H1 (cell line): ENCODE measurements around the gene NR1I3. TPM values are rescaled to one million over a fixed set of nuclear protein-coding genes. Genes with fewer than 3 reads are reported as not detected.

Experiments used
- CTCF ChIA-PET: fragments of 300-600 bp; sonication (Branson Sonifier 250); formaldehyde crosslinking; loops from one replicate; lab custom pipeline; 2021; ENCODE audit not compliant: partially characterized antibody; lab: Charles Lee
- POLR2A ChIA-PET: fragments of 300-600 bp; sonication (Branson Sonifier 250); formaldehyde crosslinking; loops from one replicate; lab custom pipeline; 2021; ENCODE audit warnings: inconsistent platforms; ENCODE audit not compliant: partially characterized antibody; lab: Charles Lee
- DNase-seq, 2 experiments: peaks; one replicate each; pipeline versions ENCODE4 v3.0.0 to v3.0.0-alpha.2; 2010 to 2022; ENCODE audit warnings: low spot score in 2 of 2, low read depth in 1 of 2, mixed read lengths in 1 of 2
- FAIRE-seq: peaks from 2 replicates; lab custom pipeline; 2011; peaks lifted over from hg19 to GRCh38; lab: Jason Lieb, UNC
- H2AFZ ChIP-seq: 2 replicates; pipeline ENCODE4 v1.8.1; 2012; ENCODE audit warnings: low read length, inconsistent platforms
- H2AK5ac ChIP-seq: 2 replicates; pipeline ENCODE4 v1.6.1; 2013; ENCODE audit warnings: low read depth, low read length
- H2BK120ac ChIP-seq: replicated peaks from 2 replicates; pipeline ENCODE3; 2013; ENCODE audit warnings: low read depth, low read length, inconsistent platforms
- H2BK12ac ChIP-seq: 2 replicates; pipeline ENCODE4 v1.6.1; 2013; ENCODE audit warnings: low read depth, low read length
- H2BK15ac ChIP-seq: 2 replicates; pipeline ENCODE4 v1.6.1; 2013; ENCODE audit warnings: low read length
- H2BK20ac ChIP-seq: 2 replicates; pipeline ENCODE4 v1.6.1; 2013; ENCODE audit warnings: low read length
- H2BK5ac ChIP-seq: 2 replicates; pipeline ENCODE4 v1.6.1; 2013; ENCODE audit warnings: low read depth, low read length
- H3K14ac ChIP-seq: 2 replicates; pipeline ENCODE4 v1.6.1; 2013; ENCODE audit warnings: inconsistent platforms; ENCODE audit not compliant: insufficient read length
- H3K18ac ChIP-seq: 2 replicates; pipeline ENCODE4 v1.6.1; 2013; ENCODE audit warnings: low read length; ENCODE audit errors: extremely low read depth
- H3K23ac ChIP-seq: 2 replicates; pipeline ENCODE4 v1.6.1; 2013; ENCODE audit warnings: inconsistent platforms; ENCODE audit not compliant: insufficient read length
- H3K23me2 ChIP-seq: 2 replicates; pipeline ENCODE4 v1.6.1; 2013; ENCODE audit warnings: low read depth, low read length
- H3K27ac ChIP-seq: 2 replicates; pipeline ENCODE4 v1.6.1; 2011; ENCODE audit warnings: low read depth, low read length, inconsistent platforms
- H3K27me3 ChIP-seq, 4 experiments: replicated peaks in 1 of 4; 1 replicate in 1 of 4; 2 replicates in 3 of 4; pipeline versions ENCODE4 v1.6.1 to v1.8.1; 2011 to 2013; ENCODE audit warnings: low read length in 3 of 4, mild to moderate bottlenecking in 3 of 4, inconsistent platforms in 2 of 4, mixed read lengths in 2 of 4, moderate library complexity in 1 of 4; ENCODE audit not compliant: control insufficient read depth in 3 of 4, insufficient read depth in 3 of 4; ENCODE audit errors: extremely low read depth in 1 of 4
- H3K36me3 ChIP-seq, 4 experiments: 2 replicates each; pipeline versions ENCODE4 v1.6.1 to v1.8.1; 2011 to 2013; ENCODE audit warnings: mild to moderate bottlenecking in 4 of 4, low read length in 3 of 4, moderate library complexity in 2 of 4, control low read depth in 1 of 4, inconsistent platforms in 1 of 4; ENCODE audit not compliant: insufficient read depth in 4 of 4, control insufficient read depth in 2 of 4
- H3K4ac ChIP-seq: replicated peaks from 2 replicates; pipeline ENCODE3; 2013; ENCODE audit warnings: low read length, low read depth, mixed read lengths, inconsistent platforms; ENCODE audit not compliant: insufficient read length
- H3K4me1 ChIP-seq, 4 experiments: replicated peaks in 1 of 4; 1 replicate in 1 of 4; 2 replicates in 3 of 4; pipeline versions ENCODE4 v1.6.1 to v1.8.1; 2011 to 2013; ENCODE audit warnings: low read length in 3 of 4, inconsistent platforms in 2 of 4, mixed read lengths in 1 of 4; ENCODE audit not compliant: insufficient read depth in 4 of 4, control insufficient read depth in 3 of 4
- H3K4me2 ChIP-seq, 2 experiments: 2 replicates each; pipeline versions ENCODE4 v1.6.1 to v1.8.1; 2011 to 2013; ENCODE audit warnings: low read depth in 2 of 2, low read length in 2 of 2, control low read depth in 1 of 2, inconsistent platforms in 1 of 2, mild to moderate bottlenecking in 1 of 2; ENCODE audit not compliant: insufficient read depth in 1 of 2
- H3K4me3 ChIP-seq, 4 experiments: fragments of 200-600, 300-600 bp in 1 of 4; sonication (generic), shearing (Covaris generic), sonication (Bioruptor Twin) in 1 of 4; 2 replicates each; pipeline versions ENCODE4 v1.5.1 to v1.8.1; 2011 to 2016; ENCODE audit warnings: low read length in 4 of 4, low read depth in 3 of 4, control low read depth in 2 of 4, inconsistent platforms in 2 of 4, mild to moderate bottlenecking in 2 of 4, mixed read lengths in 1 of 4, moderate library complexity in 1 of 4; ENCODE audit not compliant: insufficient read depth in 2 of 4; ENCODE audit errors: extremely low read depth in 1 of 4
- H3K56ac ChIP-seq: replicated peaks from 2 replicates; pipeline ENCODE3; 2013; ENCODE audit warnings: low read depth, mild to moderate bottlenecking, mixed read lengths, low read length, inconsistent platforms; ENCODE audit not compliant: insufficient read length
- H3K79me1 ChIP-seq: 2 replicates; pipeline ENCODE4 v1.6.1; 2013; ENCODE audit warnings: low read depth, low read length, control low read depth
- H3K79me2 ChIP-seq, 2 experiments: 2 replicates each; pipeline versions ENCODE4 v1.6.1 to v1.8.1; 2012 to 2013; ENCODE audit warnings: low read length in 2 of 2, mild to moderate bottlenecking in 2 of 2, inconsistent platforms in 1 of 2; ENCODE audit not compliant: insufficient read depth in 2 of 2, control insufficient read depth in 1 of 2
- H3K9ac ChIP-seq, 4 experiments: replicated peaks in 1 of 4; 1 replicate in 1 of 4; 2 replicates in 3 of 4; pipeline versions ENCODE4 v1.6.1 to v1.8.1; 2011 to 2013; ENCODE audit warnings: low read depth in 3 of 4, low read length in 3 of 4, control low read depth in 2 of 4, mild to moderate bottlenecking in 2 of 4, moderate library complexity in 2 of 4, inconsistent platforms in 1 of 4; ENCODE audit errors: extremely low read depth in 1 of 4
- H3K9me3 ChIP-seq, 2 experiments: 2 replicates each; pipeline versions ENCODE4 v1.6.1 to v1.8.1; 2012 to 2013; ENCODE audit warnings: mild to moderate bottlenecking in 2 of 2, moderate library complexity in 2 of 2, control low read depth in 1 of 2, inconsistent platforms in 1 of 2, low read depth in 1 of 2, low read length in 1 of 2, mixed read lengths in 1 of 2; ENCODE audit not compliant: insufficient read depth in 2 of 2
- H4K20me1 ChIP-seq, 2 experiments: replicated peaks in 1 of 2; 2 replicates each; pipeline versions ENCODE3 to v1.8.1; 2011 to 2013; ENCODE audit warnings: inconsistent platforms in 2 of 2, low read length in 2 of 2, mild to moderate bottlenecking in 1 of 2; ENCODE audit not compliant: insufficient read depth in 2 of 2, control insufficient read depth in 1 of 2
- H4K5ac ChIP-seq: 2 replicates; pipeline ENCODE4 v1.6.1; 2013; ENCODE audit warnings: low read length, low read depth, mixed read lengths, inconsistent platforms; ENCODE audit not compliant: insufficient read length
- H4K8ac ChIP-seq: 2 replicates; pipeline ENCODE4 v1.8.0; 2013; ENCODE audit warnings: mild to moderate bottlenecking, moderate library complexity, low read length, inconsistent platforms; ENCODE audit not compliant: insufficient read depth; ENCODE audit errors: extremely low read depth
- H4K91ac ChIP-seq: replicated peaks from 2 replicates; pipeline ENCODE3; 2013; ENCODE audit warnings: low read length, mixed read lengths, inconsistent platforms; ENCODE audit not compliant: insufficient read length
- CBX5 ChIP-seq: fragments of 300-800, 300-1000 bp; sonication (generic); IDR thresholded peaks from 2 replicates; pipeline ENCODE4 v1.7.1; 2016; ENCODE audit warnings: antibody characterized with exemption, low read length, low read depth
- EZH2 ChIP-seq: fragments of 200-600 bp; sonication (generic); IDR thresholded peaks from 2 replicates; pipeline ENCODE4 v1.7.1; 2012; ENCODE audit warnings: low read depth, mild to moderate bottlenecking, moderate library complexity, low read length, inconsistent platforms; ENCODE audit not compliant: severe bottlenecking
- JUND ChIP-seq: IDR thresholded peaks from 2 replicates; pipeline ENCODE4 v1.6.1; 2011; ENCODE audit warnings: mild to moderate bottlenecking, improper control_type of control experiment, low read length
- POLR2A ChIP-seq, 2 experiments: IDR thresholded peaks; 1 replicate in 1 of 2; 2 replicates in 1 of 2; pipeline ENCODE4 v1.6.1; 2011; ENCODE audit warnings: low read depth in 2 of 2, low read length in 2 of 2, mild to moderate bottlenecking in 2 of 2; ENCODE audit errors: control extremely low read depth in 1 of 2
- POU5F1 ChIP-seq: IDR thresholded peaks from 2 replicates; pipeline ENCODE4 v1.6.1; 2011; ENCODE audit warnings: low read depth, mild to moderate bottlenecking, low read length, moderate library complexity
- RBBP5 ChIP-seq: IDR thresholded peaks from 2 replicates; pipeline ENCODE4 v1.7.1; 2012; ENCODE audit warnings: low read depth, mild to moderate bottlenecking, inconsistent platforms, low read length, moderate library complexity, borderline replicate concordance
- SIX5 ChIP-seq: IDR thresholded peaks from 2 replicates; pipeline ENCODE4 v1.6.1; 2011; ENCODE audit warnings: mild to moderate bottlenecking, low read depth, low read length
- SP1 ChIP-seq: IDR thresholded peaks from 2 replicates; pipeline ENCODE4 v1.6.1; 2011; ENCODE audit warnings: low read depth, low read length
- TAF1 ChIP-seq: IDR thresholded peaks from 2 replicates; pipeline ENCODE4 v1.6.1; 2011; ENCODE audit warnings: mild to moderate bottlenecking, low read depth, low read length
- TBP ChIP-seq: IDR thresholded peaks from 2 replicates; pipeline ENCODE4 v1.6.1; 2011; ENCODE audit warnings: low read depth, low read length, improper control_type of control experiment
- WGBS, 2 experiments: shearing (Covaris generic) in 1 of 2; methylation state at CpG; one replicate each; pipeline versions ENCODE4 v1.1.6 to v1.1.7; 2013 to 2015; ENCODE audit warnings: low lambda C conversion rate in 2 of 2, mixed read lengths in 2 of 2, inconsistent platforms in 1 of 2, low coverage in 1 of 2, missing lambda C conversion rate in 1 of 2; ENCODE audit not compliant: insufficient replicate concordance in 2 of 2, insufficient coverage in 1 of 2, insufficient read length in 1 of 2; ENCODE audit errors: extremely low coverage in 1 of 2, missing lambda C conversion rate in 1 of 2; 5-methylcytosine and 5-hydroxymethylcytosine counted together
- polyA plus RNA-seq, 7 experiments: library from polyadenylated mRNA; depleted of rRNA in 3 of 7; stranded (reverse) in 5 of 7; unstranded in 2 of 7; fragments of >200 nt in 5 of 7; fragments of 200-250 nt in 2 of 7; gene quantifications; 1 replicate in 5 of 7; 2 replicates in 1 of 7; 4 replicates in 1 of 7; pipeline versions ENCODE4 v1.2.1 to v1.2.3, GENCODE V29; 2011 to 2013; ENCODE audit warnings: missing spikeins in 2 of 7, mixed read lengths in 2 of 7
- total RNA-seq: library from RNA; stranded (reverse); fragmentation: NEBNext Ultra II Directional; extraction: Animal tissue kit (Norgen Biotek cat#: 25700); gene quantifications from 2 replicates; pipeline ENCODE4 v1.2.1, GENCODE V29; 2021
- TF ChIP-seq, protein P1 (sequence below): IDR thresholded peaks from 2 replicates; pipeline ENCODE4 v1.6.1; 2012; ENCODE audit warnings: low read length, inconsistent platforms

NR1I3 gene
- total and polyA plus RNA-seq, 2 of the 8 experiments (the other 6 are each of a cell fraction or from before 2014, with no cell fraction given), result not detected

DNA sequence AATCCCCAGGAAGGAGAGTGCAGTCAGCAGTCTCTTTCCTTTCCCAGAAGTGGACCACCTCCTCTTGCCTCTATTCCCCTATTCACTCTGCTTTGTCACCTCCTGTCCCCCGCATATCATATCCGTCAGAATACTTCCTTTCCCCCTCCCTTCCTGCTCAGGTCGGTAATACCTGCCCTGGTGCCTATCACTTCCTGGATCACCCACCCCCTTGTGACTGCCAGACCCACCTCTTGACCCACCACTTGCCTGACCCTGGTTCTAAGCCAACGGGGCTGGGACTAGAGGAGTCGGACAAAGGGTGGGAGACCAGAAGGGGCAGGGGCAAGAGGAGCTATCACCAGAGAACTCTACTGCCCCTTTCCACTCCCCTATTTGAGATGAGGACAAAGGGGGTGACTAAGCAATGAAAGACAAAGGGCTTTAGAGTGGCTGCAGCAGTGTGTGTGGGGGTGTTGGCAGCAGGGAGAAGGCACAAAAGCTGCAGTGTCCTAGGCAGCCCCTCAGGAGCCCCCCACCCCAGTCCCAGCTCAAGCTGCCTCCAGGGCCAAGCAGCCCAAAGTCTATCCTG, 37.5 kb downstream of the NR1I3 start:
- Histone ChIP-seq H3K56ac (peak overlapping the region; percentile 0), H4K91ac (peak overlapping the region; percentile 91), H2BK5ac (peak overlapping the region; percentile 75), H3K27me3 (no peaks in the 10 kb centered on the region), H3K9ac (peak overlapping the region in 2 of 4 experiments; percentile 62 to 63; a peak in 3 of 7 replicates), H3K4me1 (peaks cover 23 to 54% (median 48%) of the 10 kb centered on the region in 4 experiments), H3K9me3 (no peaks in the 10 kb centered on the region), H3K79me2 (peaks cover 0 to 14% of the 10 kb centered on the region in 2 experiments; a peak in 2 of 4 replicates), H3K14ac (no peak overlapping the region), H2AFZ (no peak overlapping the region), H3K23ac (no peak overlapping the region), H3K79me1 (peaks cover 9% of the 10 kb centered on the region; the same call in 1 of the 2 replicates), H3K4ac (peak overlapping the region; percentile 0), H2BK20ac (peak overlapping the region; percentile 74), H2BK12ac (peak overlapping the region; percentile 99), H3K27ac (peak overlapping the region; percentile 94), H3K4me3 (peak overlapping the region in 2 of 4 experiments; percentile 19 to 96; a peak in 1 of 8 replicates), H4K20me1 (no peaks in the 10 kb centered on the region), H3K4me2 (peak overlapping the region; percentile 16 to 80), H3K36me3 (peaks cover 2 to 19% (median 3%) of the 10 kb centered on the region in 4 experiments; a peak in 4 of 8 replicates), H2BK120ac (peak overlapping the region; percentile 56), H4K8ac (peak overlapping the region; percentile 87; the same call in 1 of the 2 replicates), H2BK15ac (peak overlapping the region; percentile 90), H2AK5ac (peak overlapping the region; percentile 59; the same call in 1 of the 2 replicates), H4K5ac (peak overlapping the region; percentile 13), H3K18ac (peak overlapping the region; percentile 80), H3K23me2 (peaks cover 13% of the 10 kb centered on the region)
- peak; percentile 49; the same call in 1 of the 2 replicates for TF ChIP-seq SP1
- no peak for TF ChIP-seq SIX5
- TF ChIP-seq TAF1, result peak; percentile 17; the same call in 1 of the 2 replicates
- TF ChIP-seq POU5F1, result no peak
- TF ChIP-seq TBP, result 0 out of 2 replicates have a peak, but pooled peaks have one; percentile 13
- peak; percentile 52; the same call in 1 of the 2 replicates for TF ChIP-seq JUND
- TF ChIP-seq, protein P1, sequence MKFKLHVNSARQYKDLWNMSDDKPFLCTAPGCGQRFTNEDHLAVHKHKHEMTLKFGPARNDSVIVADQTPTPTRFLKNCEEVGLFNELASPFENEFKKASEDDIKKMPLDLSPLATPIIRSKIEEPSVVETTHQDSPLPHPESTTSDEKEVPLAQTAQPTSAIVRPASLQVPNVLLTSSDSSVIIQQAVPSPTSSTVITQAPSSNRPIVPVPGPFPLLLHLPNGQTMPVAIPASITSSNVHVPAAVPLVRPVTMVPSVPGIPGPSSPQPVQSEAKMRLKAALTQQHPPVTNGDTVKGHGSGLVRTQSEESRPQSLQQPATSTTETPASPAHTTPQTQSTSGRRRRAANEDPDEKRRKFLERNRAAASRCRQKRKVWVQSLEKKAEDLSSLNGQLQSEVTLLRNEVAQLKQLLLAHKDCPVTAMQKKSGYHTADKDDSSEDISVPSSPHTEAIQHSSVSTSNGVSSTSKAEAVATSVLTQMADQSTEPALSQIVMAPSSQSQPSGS, result no peak
- TF ChIP-seq POLR2A (IDR thresholded peaks at IDR 0.05; ENCODE audit: control extremely low read depth in 1 of 2, low read depth in 2 of 2, low read length in 2 of 2), result peak in 1 of 2 experiments; percentile 25; a peak in 1 of 3 replicates
- TF ChIP-seq EZH2, result no peak
- TF ChIP-seq CBX5, result no peak
- TF ChIP-seq RBBP5, result no peak
- CTCF ChIA-PET, result interaction anchor here (0.5 to 17.6 kb wide), 7 partner anchors 10 to 210 kb away, joined by 3 to 427 read pairs (median 4); partner anchors contain the start of genes APOA2, FCER1G, PPOX and TOMM40L
- DNase-seq, result no peak
- no peak for FAIRE-seq
- POLR2A ChIA-PET, result interaction anchor here (0.6 to 4.6 kb wide), 12 partner anchors 8 to 178 kb away, joined by 3 to 82 read pairs (median 9); partner anchors contain the start of genes APOA2, B4GALT3, DEDD and FCER1G
- 33% methylated on average over 5 of the region's 5 CpGs; no CpG with 5 or more reads in 1 of the 2 experiments for WGBS, 2 experiments
